ENCODE results near the gene ASB12. TPM values are rescaled to one million over a fixed set of nuclear protein-coding genes. Genes with fewer than 3 reads are reported as not detected.
A peak's percentile ranks its signal among the peaks of the same experiment; 100 is the strongest.

ASB12 gene
- total and polyA plus RNA-seq, 10 of the 15 experiments (the other 5 are each of a cell fraction or from before 2014, with no cell fraction given): 0.07 to 0.35 (median 0.14) TPM; not detected in 6

GRCh38 chrX:64191281-64192010 lies 39.0 kb downstream of the ASB12 start:
- H3K4me3 ChIP-seq: no peak overlapping the region
- ChIA-PET SMC1A (ENCODE audit: uncharacterized antibody, unreplicated experiment) (no interaction called here), CTCF (no interaction called here), RAD21 (ENCODE audit: unreplicated experiment) (no interaction called here), POLR2A (interaction anchor here (1.3 kb wide), 1 partner anchor 28 kb away, joined by 3 read pairs; no protein-coding TSS in a partner anchor)
- H3K27ac ChIP-seq (ENCODE audit: control insufficient read depth, insufficient read depth): no peak overlapping the region
- H3K36me3 ChIP-seq (ENCODE audit: control insufficient read depth in 2 of 2, insufficient read depth in 2 of 2, low read length in 1 of 2): peaks cover 0 to 3% of the 10 kb centered on the region in 2 experiments; a peak in 3 of 4 replicates
- 51% methylated on average over 19 of the region's 19 CpGs for WGBS (ENCODE audit: insufficient coverage, insufficient replicate concordance, low lambda C conversion rate, missing lambda C conversion rate)
- no peak overlapping the region for H3K9ac ChIP-seq (ENCODE audit: control insufficient read depth, insufficient read depth, low read length)
- no peaks in the 10 kb centered on the region for H4K20me1 ChIP-seq (ENCODE audit: control insufficient read depth, insufficient read depth)
- H2AFZ ChIP-seq (ENCODE audit: control insufficient read depth, low read depth, low read length): no peak overlapping the region
- DNase-seq (ENCODE audit: low read depth, low spot score): no peak
- intact Hi-C loops (cut with micrococcal nuclease; ENCODE audit: unreplicated experiment) (no loop called here), in situ Hi-C loops (cut with MboI) (no loop called here)
- TF ChIP-seq NR2C1 (IDR thresholded peaks at IDR 0.05): no peak
- no peak for TF ChIP-seq EP300 (IDR thresholded peaks at IDR 0.05; ENCODE audit: borderline replicate concordance in 1 of 2, control insufficient read depth in 1 of 2, low read depth in 2 of 2, low read length in 2 of 2)
- no peak for TF ChIP-seq ELK1 (IDR thresholded peaks at IDR 0.05; ENCODE audit: low read depth, low read length)
- TF ChIP-seq IKZF1 (conservative IDR thresholded peaks at IDR 0.05): no peak
- TF ChIP-seq FOXM1 (IDR thresholded peaks at IDR 0.05; ENCODE audit: low read depth, low read length): no peak
- no peak for TF ChIP-seq CHD2 (IDR thresholded peaks at IDR 0.05; ENCODE audit: borderline replicate concordance, low read depth, low read length)
- no peak for TF ChIP-seq ZZZ3 (IDR thresholded peaks at IDR 0.05; ENCODE audit: control insufficient read depth, insufficient read length, low read depth)
- no peak for TF ChIP-seq KLF5 (IDR thresholded peaks at IDR 0.05; ENCODE audit: partially characterized antibody)
- no peak for TF ChIP-seq DPF2 (IDR thresholded peaks at IDR 0.05)
- TF ChIP-seq BACH1 (IDR thresholded peaks at IDR 0.05; ENCODE audit: borderline replicate concordance): no peak
- TF ChIP-seq ZSCAN29 (IDR thresholded peaks at IDR 0.05): no peak
- TF ChIP-seq RELA (IDR thresholded peaks at IDR 0.05; ENCODE audit: borderline replicate concordance, partially characterized antibody): no peak
- no peak for TF ChIP-seq MEF2B (IDR thresholded peaks at IDR 0.05; ENCODE audit: partially characterized antibody, poor library complexity, severe bottlenecking)
- no peaks in the 10 kb centered on the region for H3K9me3 ChIP-seq (replicated peaks; ENCODE audit: control insufficient read depth, insufficient read depth, low read length)
- H3K4me2 ChIP-seq (ENCODE audit: control insufficient read depth, insufficient read depth): no peak overlapping the region
- BruUV-seq (replicated peaks): TSS peak; percentile 41
- H3K4me1 ChIP-seq (ENCODE audit: control insufficient read depth, insufficient read depth, low read length): no peaks in the 10 kb centered on the region
- H3K27me3 ChIP-seq (replicated peaks in 1 of 2; ENCODE audit: control insufficient read depth in 2 of 2, insufficient read depth in 2 of 2, low read length in 1 of 2): no peaks in the 10 kb centered on the region
- FAIRE-seq: no peak
- no peak for ATAC-seq
- no peaks in the 10 kb centered on the region for H3K79me2 ChIP-seq (ENCODE audit: control insufficient read depth, insufficient read depth, low read length)

Measured in GM12878 (cell line).